B cell (primary cell): ENCODE results near the gene MCRIP2. TPM values are rescaled to one million over a fixed set of nuclear protein-coding genes. Genes with fewer than 3 reads are reported as not detected.

ENCODE experiments used
- ATAC-seq: fragments of 200-7000 bp; cut with Tn5 transposase; one replicate; pipeline ENCODE4 v1.10.0; 2021; ENCODE audit warnings: low read depth, mild to moderate bottlenecking, moderate number of reproducible peaks, moderate library complexity
- CTCF ChIA-PET: fragments of 350-600 bp; sonication (Branson Sonifier 250); formaldehyde crosslinking; loops from one replicate; lab custom pipeline; 2021; ENCODE audit warnings: antibody characterized with exemption, inconsistent platforms; lab: Charles Lee
- POLR2A ChIA-PET: fragments of 350-600 bp; sonication (Branson Sonifier 250); formaldehyde crosslinking; loops from one replicate; lab custom pipeline; 2021; ENCODE audit warnings: antibody characterized with exemption; lab: Charles Lee
- DNase-seq: peaks from one replicate; pipeline ENCODE4 v3.0.0; 2013
- H2AFZ ChIP-seq: 2 replicates; pipeline ENCODE4 v1.6.1; 2012; ENCODE audit warnings: mild to moderate bottlenecking, low read depth, low read length; ENCODE audit not compliant: insufficient read depth, poor library complexity, severe bottlenecking
- H3K27ac ChIP-seq, 2 donors: 1 replicate in 1 of 2; 2 replicates in 1 of 2; pipeline ENCODE4 v1.5.1; 2012 to 2013; ENCODE audit warnings: low read length in 2 of 2, mild to moderate bottlenecking in 2 of 2, moderate library complexity in 1 of 2
- H3K27me3 ChIP-seq, 4 experiments: fragments of 200-600 bp in 1 of 4; sonication (generic) in 1 of 4; replicated peaks in 1 of 4; 1 replicate in 2 of 4; 2 replicates in 2 of 4; pipeline versions ENCODE4 v1.6.1 to v1.7.0; 2013 to 2016; ENCODE audit warnings: low read length in 3 of 4, mild to moderate bottlenecking in 2 of 4, mixed read lengths in 1 of 4, moderate library complexity in 1 of 4; ENCODE audit not compliant: insufficient read depth in 4 of 4, control insufficient read depth in 3 of 4; ENCODE audit errors: control extremely low read depth in 1 of 4
- H3K36me3 ChIP-seq, 2 experiments: replicated peaks in 1 of 2; 1 replicate in 1 of 2; 2 replicates in 1 of 2; pipeline versions ENCODE4 v1.6.1 to v1.7.1; 2013; ENCODE audit warnings: low read length in 1 of 2; ENCODE audit not compliant: insufficient read depth in 2 of 2, control insufficient read depth in 1 of 2; ENCODE audit errors: control extremely low read depth in 1 of 2, extremely low read depth in 1 of 2
- H3K4me1 ChIP-seq, 2 donors: fragments of 200-600 bp in 1 of 2; sonication (generic) in 1 of 2; 1 replicate in 1 of 2; 2 replicates in 1 of 2; pipeline versions ENCODE4 v1.5.1 to v1.6.1; 2013 to 2017; ENCODE audit warnings: low read length in 2 of 2; ENCODE audit not compliant: control insufficient read depth in 2 of 2, insufficient read depth in 2 of 2
- H3K4me2 ChIP-seq: replicated peaks from 2 replicates; pipeline ENCODE3; 2012; ENCODE audit warnings: mild to moderate bottlenecking, low read depth, low read length; ENCODE audit not compliant: poor library complexity, severe bottlenecking
- H3K4me3 ChIP-seq, 5 experiments: fragments of 200-600 bp in 1 of 5; sonication (generic) in 1 of 5; 1 replicate in 3 of 5; 2 replicates in 2 of 5; pipeline versions ENCODE4 v1.5.1 to v1.7.0; 2011 to 2016; ENCODE audit warnings: low read length in 4 of 5, mild to moderate bottlenecking in 4 of 5, low read depth in 2 of 5, control low read depth in 1 of 5, moderate library complexity in 1 of 5; ENCODE audit not compliant: insufficient read depth in 1 of 5; ENCODE audit errors: control extremely low read depth in 1 of 5, extremely low read depth in 1 of 5
- H3K79me2 ChIP-seq: fragments of 200-600 bp; sonication (generic); one replicate; pipeline ENCODE4 v1.6.0; 2016; ENCODE audit warnings: low read length; ENCODE audit not compliant: control insufficient read depth, insufficient read depth
- H3K9ac ChIP-seq: fragments of 200-600 bp; sonication (generic); 2 replicates; pipeline ENCODE4 v1.6.1; 2017; ENCODE audit warnings: mild to moderate bottlenecking, low read length, moderate library complexity
- H3K9me3 ChIP-seq, 3 donors: one replicate each; pipeline versions ENCODE4 v1.6.1 to v1.7.1; 2013; ENCODE audit warnings: low read length in 2 of 3; ENCODE audit not compliant: control insufficient read depth in 2 of 3, insufficient read depth in 1 of 3; ENCODE audit errors: control extremely low read depth in 1 of 3
- H4K20me1 ChIP-seq: 2 replicates; pipeline ENCODE4 v1.6.0; 2012; ENCODE audit warnings: mild to moderate bottlenecking, low read length; ENCODE audit not compliant: insufficient read depth, control insufficient read depth, poor library complexity, severe bottlenecking
- H3K27ac Mint-ChIP-seq: one replicate; pipeline ENCODE4 v1.8.0; 2021; ENCODE audit warnings: mixed read lengths
- H3K27me3 Mint-ChIP-seq: one replicate; pipeline ENCODE4 v1.8.0; 2021; ENCODE audit warnings: mixed read lengths
- H3K4me1 Mint-ChIP-seq: one replicate; pipeline ENCODE4 v1.8.0; 2021; ENCODE audit warnings: mixed read lengths
- H3K4me3 Mint-ChIP-seq: one replicate; pipeline ENCODE4 v1.8.0; 2021; ENCODE audit warnings: mixed read lengths
- H3K9me3 Mint-ChIP-seq: one replicate; pipeline ENCODE4 v1.8.0; 2022; ENCODE audit warnings: mixed read lengths; ENCODE audit not compliant: insufficient read depth
- EZH2 ChIP-seq: IDR thresholded peaks from 2 replicates; pipeline ENCODE4 v1.6.1; 2012; ENCODE audit warnings: borderline replicate concordance, low read depth, mild to moderate bottlenecking, moderate library complexity, low read length; ENCODE audit not compliant: insufficient read depth, poor library complexity, severe bottlenecking
- WGBS: methylation state at CpG from one replicate; pipeline ENCODE4 v1.1.5; 2013; ENCODE audit warnings: missing lambda C conversion rate; ENCODE audit not compliant: insufficient coverage; 5-methylcytosine and 5-hydroxymethylcytosine counted together
- intact Hi-C: fragments of 100-400 bp; cut with micrococcal nuclease; formaldehyde crosslinking; loops from one replicate; pipeline ENCODE4 v1.10.0; 2022
- polyA plus RNA-seq: library from polyadenylated mRNA; depleted of rRNA; stranded (reverse); fragments of >200 nt; gene quantifications from 2 replicates; pipeline ENCODE4 v1.2.3, GENCODE V29; 2012
- total RNA-seq, 2 donors: library from RNA; stranded (reverse); fragments of 120-200 nt in 1 of 2; gene quantifications; 1 replicate in 1 of 2; 2 replicates in 1 of 2; pipeline versions ENCODE4 v1.2.3 to v1.2.4, GENCODE V29; 2013 to 2022
- TF ChIP-seq, protein P1 (sequence below): fragments of 200-600 bp; IDR thresholded peaks from one replicate; pipeline ENCODE4 v1.8.0; 2022; ENCODE audit warnings: antibody characterized with exemption, mild to moderate bottlenecking

The MCRIP2 gene
- total and polyA plus RNA-seq, 2 donors (not counting 1 experiment from before 2014, with no cell fraction given): 29.2 to 46.0 TPM

DNA sequence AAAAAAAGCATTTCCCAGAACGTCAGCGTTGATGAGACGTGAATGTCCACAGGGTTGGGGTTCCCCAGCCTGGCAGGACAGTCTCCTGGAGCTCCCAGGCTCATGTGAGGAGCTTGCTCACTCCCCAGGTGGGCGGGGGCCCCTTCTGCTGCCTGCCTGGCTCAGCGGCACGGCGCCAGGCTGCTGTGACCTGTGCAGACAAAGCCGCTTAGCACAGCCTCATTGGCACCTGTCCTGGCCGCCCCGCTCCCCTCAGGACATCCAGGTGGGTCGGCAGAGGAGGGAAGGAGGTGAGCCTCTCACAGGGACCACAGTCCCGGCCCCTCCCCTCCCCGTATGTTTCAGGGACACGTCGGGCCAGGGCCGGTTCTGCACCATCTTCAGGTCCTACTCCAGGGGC, 23.8 kb upstream of the MCRIP2 start:
- no peaks in the 10 kb centered on the region for H3K27me3 Mint-ChIP-seq
- peaks cover 21% of the 10 kb centered on the region for H3K79me2 ChIP-seq
- no peak overlapping the region for H3K27ac Mint-ChIP-seq
- H3K4me1 ChIP-seq: peaks cover 0 to 3% of the 10 kb centered on the region in 2 donors
- peaks cover 9% of the 10 kb centered on the region for H3K4me1 Mint-ChIP-seq
- 94% methylated on average over 13 of the region's 16 CpGs for WGBS
- no peak overlapping the region for H3K4me3 ChIP-seq
- H3K9ac ChIP-seq: no peak overlapping the region
- DNase-seq (no peak), ATAC-seq (no peak)
- peaks cover 15% of the 10 kb centered on the region for H4K20me1 ChIP-seq
- H3K36me3 ChIP-seq: no peaks in the 10 kb centered on the region
- CTCF ChIA-PET: no interaction called here
- intact Hi-C loops: no loop called here
- no peak overlapping the region for H3K4me2 ChIP-seq
- no peaks in the 10 kb centered on the region for H3K9me3 Mint-ChIP-seq
- no peaks in the 10 kb centered on the region for H3K9me3 ChIP-seq
- POLR2A ChIA-PET: no interaction called here
- no peak for TF ChIP-seq EZH2
- TF ChIP-seq, protein P1, sequence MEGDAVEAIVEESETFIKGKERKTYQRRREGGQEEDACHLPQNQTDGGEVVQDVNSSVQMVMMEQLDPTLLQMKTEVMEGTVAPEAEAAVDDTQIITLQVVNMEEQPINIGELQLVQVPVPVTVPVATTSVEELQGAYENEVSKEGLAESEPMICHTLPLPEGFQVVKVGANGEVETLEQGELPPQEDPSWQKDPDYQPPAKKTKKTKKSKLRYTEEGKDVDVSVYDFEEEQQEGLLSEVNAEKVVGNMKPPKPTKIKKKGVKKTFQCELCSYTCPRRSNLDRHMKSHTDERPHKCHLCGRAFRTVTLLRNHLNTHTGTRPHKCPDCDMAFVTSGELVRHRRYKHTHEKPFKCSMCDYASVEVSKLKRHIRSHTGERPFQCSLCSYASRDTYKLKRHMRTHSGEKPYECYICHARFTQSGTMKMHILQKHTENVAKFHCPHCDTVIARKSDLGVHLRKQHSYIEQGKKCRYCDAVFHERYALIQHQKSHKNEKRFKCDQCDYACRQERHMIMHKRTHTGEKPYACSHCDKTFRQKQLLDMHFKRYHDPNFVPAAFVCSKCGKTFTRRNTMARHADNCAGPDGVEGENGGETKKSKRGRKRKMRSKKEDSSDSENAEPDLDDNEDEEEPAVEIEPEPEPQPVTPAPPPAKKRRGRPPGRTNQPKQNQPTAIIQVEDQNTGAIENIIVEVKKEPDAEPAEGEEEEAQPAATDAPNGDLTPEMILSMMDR: no peak
- H3K4me3 Mint-ChIP-seq: no peak overlapping the region
- no peak overlapping the region for H2AFZ ChIP-seq
- H3K27me3 ChIP-seq: no peaks in the 10 kb centered on the region
- H3K27ac ChIP-seq: no peak overlapping the region

DNA sequence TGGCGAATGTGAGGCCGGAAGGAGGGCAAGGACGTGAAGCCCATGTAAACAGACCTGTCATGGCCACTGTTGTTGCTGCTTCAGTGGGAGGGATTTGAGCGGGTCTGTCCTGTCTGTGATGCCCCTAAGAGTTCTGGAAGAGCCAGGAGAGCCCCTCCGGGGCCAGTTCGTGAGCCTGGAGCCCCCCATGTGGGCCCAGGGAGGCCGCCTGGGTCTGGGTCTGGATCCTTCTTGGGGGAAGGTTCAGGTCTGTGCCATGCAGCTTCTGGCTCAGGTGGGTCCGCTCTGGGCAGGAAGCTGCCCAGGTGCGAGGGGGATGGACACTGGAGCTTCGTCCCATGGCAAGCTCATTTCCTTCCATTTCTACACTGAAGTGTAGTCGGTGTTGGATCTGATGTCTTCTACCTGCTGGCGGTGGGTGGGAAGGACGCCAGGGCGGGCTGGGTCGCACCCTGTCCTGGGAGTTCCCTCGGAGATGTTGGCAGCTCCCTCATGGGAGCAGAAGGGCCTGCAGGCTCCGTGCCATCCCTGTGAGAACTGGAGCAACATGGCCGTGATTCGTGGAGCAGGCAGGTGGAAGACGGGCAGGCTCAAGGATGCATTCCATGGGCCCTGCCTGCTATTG, 22.0 kb upstream of the MCRIP2 start:
- H3K27ac ChIP-seq: no peak overlapping the region
- no peak overlapping the region for H3K27ac Mint-ChIP-seq
- H3K9me3 Mint-ChIP-seq: no peaks in the 10 kb centered on the region
- ChIA-PET POLR2A (no interaction called here), CTCF (no interaction called here)
- H3K9ac ChIP-seq: no peak overlapping the region
- H3K27me3 Mint-ChIP-seq: no peaks in the 10 kb centered on the region
- TF ChIP-seq, protein P1: no peak
- no peak for TF ChIP-seq EZH2
- peaks cover 0 to 3% of the 10 kb centered on the region in 2 donors for H3K4me1 ChIP-seq
- no peaks in the 10 kb centered on the region for H3K9me3 ChIP-seq
- intact Hi-C loops: no loop called here
- no peak overlapping the region for H3K4me3 Mint-ChIP-seq
- H3K4me2 ChIP-seq: no peak overlapping the region
- DNase-seq (no peak), ATAC-seq (no peak)
- no peaks in the 10 kb centered on the region for H3K36me3 ChIP-seq
- peaks cover 20% of the 10 kb centered on the region for H3K79me2 ChIP-seq
- peaks cover 8% of the 10 kb centered on the region for H3K4me1 Mint-ChIP-seq
- H3K4me3 ChIP-seq: no peak overlapping the region
- H2AFZ ChIP-seq: no peak overlapping the region
- 99% methylated on average over 19 of the region's 20 CpGs for WGBS
- peaks cover 15% of the 10 kb centered on the region for H4K20me1 ChIP-seq
- H3K27me3 ChIP-seq: no peaks in the 10 kb centered on the region
